HFF-Myc (cell line): ENCODE measurements around the gene RCBTB1.

ENCODE experiments used
- DNase-seq: peaks from one replicate; pipeline ENCODE4 v3.0.0-alpha.2; 2011; ENCODE audit warnings: low read depth; ENCODE audit errors: extremely low read depth
- H3K4me3 ChIP-seq: replicated peaks from 2 replicates; pipeline ENCODE4 v1.5.1; 2011; ENCODE audit warnings: low read depth, mild to moderate bottlenecking, control low read depth, low read length
- CTCF ChIP-seq: IDR thresholded peaks from 2 replicates; pipeline ENCODE4 v1.5.1; 2012; ENCODE audit warnings: mild to moderate bottlenecking, low read depth, low read length, control low read depth; ENCODE audit errors: missing control alignments

RCBTB1 gene

GRCh38 chr13:49587311-49587847 lies 2.0 kb upstream of the RCBTB1 start:
- no peak for DNase-seq
- H3K4me3 ChIP-seq: no peak overlapping the region
- TF ChIP-seq CTCF: no peak

GRCh38 chr13:49586717-49587116 lies 1.4 kb upstream of the RCBTB1 start:
- no peak for DNase-seq
- H3K4me3 ChIP-seq: no peak overlapping the region
- TF ChIP-seq CTCF: no peak

- no peak for DNase-seq
- peak overlapping the region; percentile 64 for H3K4me3 ChIP-seq
- no peak for TF ChIP-seq CTCF
Observed at GRCh38 chr13:49584771-49585182, 581 bp downstream of the RCBTB1 start.

- TF ChIP-seq CTCF: no peak
- DNase-seq: no peak
- no peak overlapping the region for H3K4me3 ChIP-seq
Observed at GRCh38 chr13:49580980-49581680, 4.2 kb downstream of the RCBTB1 start.

GRCh38 chr13:49579501-49579900 lies 5.9 kb downstream of the RCBTB1 start:
- DNase-seq: no peak
- TF ChIP-seq CTCF: no peak
- no peak overlapping the region for H3K4me3 ChIP-seq

GRCh38 chr13:49571299-49572240 lies 13.8 kb downstream of the RCBTB1 start:
- no peak overlapping the region for H3K4me3 ChIP-seq
- no peak for TF ChIP-seq CTCF
- no peak for DNase-seq
